Frontal cortex (tissue), 1 donor: ENCODE data around the gene MAP3K19. TPM values are rescaled to one million over a fixed set of nuclear protein-coding genes. Genes with fewer than 3 reads are reported as not detected.

Source experiments
- total RNA-seq: library from RNA; depleted of rRNA; stranded (reverse); fragments of >200 nt; gene quantifications from one replicate; pipeline ENCODE4 v1.2.3, GENCODE V29; 2014

MAP3K19 gene
- total RNA-seq, 1 donor from 2014 or later, result 0.41 TPM

Other genes with a start within 250 kb of the MAP3K19 start
- gene ACMSD, start 208.8 kb downstream of the MAP3K19 start, total RNA-seq, result not detected
- 66.0 TPM for gene CCNT2, start 128.6 kb downstream of the MAP3K19 start, total RNA-seq
- gene RAB3GAP1, start 4.8 kb upstream of the MAP3K19 start, total RNA-seq, result 61.1 TPM